Measurements from ENCODE around the gene TBC1D10A. TPM values are rescaled to one million over a fixed set of nuclear protein-coding genes. Genes with fewer than 3 reads are reported as not detected.
A peak's percentile ranks its signal among the peaks of the same experiment; 100 is the strongest.

TBC1D10A gene
- total and polyA plus RNA-seq, 2 experiments from 2014 or later: 15.7 to 39.9 TPM

- no peaks in the 10 kb centered on the region for H3K9me3 ChIP-seq (ENCODE audit: low read depth)
- H3K4me1 ChIP-seq (ENCODE audit: insufficient read depth): peaks cover 7% of the 10 kb centered on the region
- no peak overlapping the region for H3K27ac ChIP-seq
- H2AFZ ChIP-seq: no peak overlapping the region
- no peaks in the 10 kb centered on the region for H3K36me3 ChIP-seq (replicated peaks; ENCODE audit: insufficient read depth, low read depth)
- TF ChIP-seq CTCF (IDR thresholded peaks at IDR 0.05; ENCODE audit: poor library complexity): no peak
- no peak for TF ChIP-seq EZH2phosphoT487 (IDR thresholded peaks at IDR 0.05; ENCODE audit: low read depth, severe bottlenecking, unreplicated experiment)
- H3K79me2 ChIP-seq: no peaks in the 10 kb centered on the region
- no peaks in the 10 kb centered on the region for H3K9me2 ChIP-seq (replicated peaks; ENCODE audit: insufficient read depth)
- no peak overlapping the region for H3K4me2 ChIP-seq
- 90% methylated on average over 16 of the region's 16 CpGs for WGBS (ENCODE audit: low lambda C conversion rate, missing lambda C conversion rate)
- H3K4me3 ChIP-seq: no peak overlapping the region
- DNase-seq (ENCODE audit: low spot score): no peak
- no peaks in the 10 kb centered on the region for H3K27me3 ChIP-seq
- H4K20me1 ChIP-seq (ENCODE audit: insufficient read depth, poor library complexity, severe bottlenecking): no peaks in the 10 kb centered on the region
These were observed 47.5 kb downstream of the TBC1D10A start for GRCh38 chr22:30279046-30279788.

GRCh38 chr22:30277547-30278344 is 49.0 kb downstream of the TBC1D10A start:
- H3K27ac ChIP-seq: peak overlapping the region; percentile 82
- no peaks in the 10 kb centered on the region for H3K9me3 ChIP-seq (ENCODE audit: low read depth)
- peak overlapping the region; percentile 63 for H3K4me2 ChIP-seq
- peak; percentile 68 for DNase-seq (ENCODE audit: low spot score)
- H3K79me2 ChIP-seq: no peaks in the 10 kb centered on the region
- no peaks in the 10 kb centered on the region for H4K20me1 ChIP-seq (ENCODE audit: insufficient read depth, poor library complexity, severe bottlenecking)
- H3K9me2 ChIP-seq (replicated peaks; ENCODE audit: insufficient read depth): no peaks in the 10 kb centered on the region
- no peak overlapping the region for H3K4me3 ChIP-seq
- WGBS (ENCODE audit: low lambda C conversion rate, missing lambda C conversion rate): 60% methylated on average over 14 of the region's 14 CpGs
- no peaks in the 10 kb centered on the region for H3K36me3 ChIP-seq (replicated peaks; ENCODE audit: insufficient read depth, low read depth)
- no peaks in the 10 kb centered on the region for H3K27me3 ChIP-seq
- H2AFZ ChIP-seq: no peak overlapping the region
- peaks cover 7% of the 10 kb centered on the region for H3K4me1 ChIP-seq (ENCODE audit: insufficient read depth)
- TF ChIP-seq EZH2 (IDR thresholded peaks at IDR 0.05; ENCODE audit: borderline replicate concordance) (no peak), CTCF (IDR thresholded peaks at IDR 0.05; ENCODE audit: poor library complexity) (no peak), EZH2phosphoT487 (IDR thresholded peaks at IDR 0.05; ENCODE audit: low read depth, severe bottlenecking, unreplicated experiment) (no peak)

GRCh38 chr22:30276039-30276438 is 50.7 kb downstream of the TBC1D10A start:
- Histone ChIP-seq H3K9me3 (ENCODE audit: low read depth) (no peaks in the 10 kb centered on the region), H3K4me1 (ENCODE audit: insufficient read depth) (peaks cover 7% of the 10 kb centered on the region), H2AFZ (no peak overlapping the region), H3K27ac (no peak overlapping the region), H3K9me2 (replicated peaks; ENCODE audit: insufficient read depth) (no peaks in the 10 kb centered on the region), H3K36me3 (replicated peaks; ENCODE audit: insufficient read depth, low read depth) (no peaks in the 10 kb centered on the region), H3K4me3 (no peak overlapping the region), H3K4me2 (no peak overlapping the region), H4K20me1 (ENCODE audit: insufficient read depth, poor library complexity, severe bottlenecking) (no peaks in the 10 kb centered on the region), H3K79me2 (no peaks in the 10 kb centered on the region), H3K27me3 (no peaks in the 10 kb centered on the region)
- no peak for DNase-seq (ENCODE audit: low spot score)
- WGBS (ENCODE audit: low lambda C conversion rate, missing lambda C conversion rate): 82% methylated on average over 8 of the region's 8 CpGs
- TF ChIP-seq EZH2 (IDR thresholded peaks at IDR 0.05; ENCODE audit: borderline replicate concordance): no peak
- no peak for TF ChIP-seq CTCF (IDR thresholded peaks at IDR 0.05; ENCODE audit: poor library complexity)
- no peak for TF ChIP-seq EZH2phosphoT487 (IDR thresholded peaks at IDR 0.05; ENCODE audit: low read depth, severe bottlenecking, unreplicated experiment)
